GM06990 (cell line): Measurements from ENCODE around the gene FFAR1.

Source experiments
- DNase-seq: peaks from one replicate; pipeline ENCODE4 v3.0.0-alpha.2; 2011; ENCODE audit not compliant: insufficient read length; ENCODE audit errors: extremely low read depth
- H3K27me3 ChIP-seq: replicated peaks from 2 replicates; pipeline ENCODE4 v1.6.0; 2011; ENCODE audit warnings: low read length; ENCODE audit not compliant: control insufficient read depth, insufficient read depth
- H3K36me3 ChIP-seq: 2 replicates; pipeline ENCODE4 v1.5.1; 2011; ENCODE audit warnings: low read length; ENCODE audit not compliant: control insufficient read depth, insufficient read depth
- H3K4me3 ChIP-seq: replicated peaks from 2 replicates; pipeline ENCODE4 v1.5.1; 2011; ENCODE audit warnings: low read depth, mild to moderate bottlenecking, control low read depth, low read length
- TF ChIP-seq, protein P1 (sequence below): IDR thresholded peaks from 2 replicates; pipeline ENCODE4 v1.5.1; 2011; ENCODE audit warnings: low read length, control low read depth, mild to moderate bottlenecking, inconsistent platforms; ENCODE audit not compliant: insufficient read depth, poor library complexity, severe bottlenecking

The FFAR1 gene

DNA sequence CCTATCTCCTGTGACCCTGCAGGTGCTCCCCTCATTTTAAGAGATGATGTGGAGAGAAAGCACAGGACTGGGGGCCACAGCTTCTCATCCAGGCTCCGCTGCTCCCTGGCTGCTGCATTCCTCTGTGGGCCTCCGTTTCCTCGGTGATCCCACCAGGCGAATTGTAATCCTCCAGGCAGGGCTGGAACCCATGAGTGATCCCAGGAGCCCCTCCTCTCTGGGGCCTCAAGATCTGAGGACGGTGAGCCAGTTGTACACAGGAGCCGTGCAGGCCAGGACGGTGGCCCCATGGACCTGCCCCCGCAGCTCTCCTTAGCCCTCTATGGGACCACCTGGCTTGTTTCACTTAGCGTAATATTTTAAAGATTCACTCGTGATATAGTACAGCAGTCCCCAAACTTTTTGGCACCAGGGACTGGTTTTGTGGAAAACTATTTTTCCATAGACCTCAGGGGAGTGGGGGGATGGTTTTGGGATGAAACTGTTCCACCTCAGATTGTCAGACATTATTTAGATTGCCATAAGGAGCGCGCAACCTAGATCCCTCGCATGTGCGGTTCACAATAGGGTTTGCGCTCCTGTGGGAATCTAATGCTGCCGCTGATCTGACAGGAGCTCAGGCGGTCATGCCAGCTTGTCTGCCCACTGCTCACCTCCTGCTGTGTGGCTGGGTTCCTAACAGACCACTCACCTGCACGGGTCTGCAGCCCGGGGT is 16.2 kb downstream of the FFAR1 start:
- Histone ChIP-seq H3K27me3 (no peaks in the 10 kb centered on the region), H3K36me3 (no peaks in the 10 kb centered on the region), H3K4me3 (no peak overlapping the region)
- TF ChIP-seq, protein P1, sequence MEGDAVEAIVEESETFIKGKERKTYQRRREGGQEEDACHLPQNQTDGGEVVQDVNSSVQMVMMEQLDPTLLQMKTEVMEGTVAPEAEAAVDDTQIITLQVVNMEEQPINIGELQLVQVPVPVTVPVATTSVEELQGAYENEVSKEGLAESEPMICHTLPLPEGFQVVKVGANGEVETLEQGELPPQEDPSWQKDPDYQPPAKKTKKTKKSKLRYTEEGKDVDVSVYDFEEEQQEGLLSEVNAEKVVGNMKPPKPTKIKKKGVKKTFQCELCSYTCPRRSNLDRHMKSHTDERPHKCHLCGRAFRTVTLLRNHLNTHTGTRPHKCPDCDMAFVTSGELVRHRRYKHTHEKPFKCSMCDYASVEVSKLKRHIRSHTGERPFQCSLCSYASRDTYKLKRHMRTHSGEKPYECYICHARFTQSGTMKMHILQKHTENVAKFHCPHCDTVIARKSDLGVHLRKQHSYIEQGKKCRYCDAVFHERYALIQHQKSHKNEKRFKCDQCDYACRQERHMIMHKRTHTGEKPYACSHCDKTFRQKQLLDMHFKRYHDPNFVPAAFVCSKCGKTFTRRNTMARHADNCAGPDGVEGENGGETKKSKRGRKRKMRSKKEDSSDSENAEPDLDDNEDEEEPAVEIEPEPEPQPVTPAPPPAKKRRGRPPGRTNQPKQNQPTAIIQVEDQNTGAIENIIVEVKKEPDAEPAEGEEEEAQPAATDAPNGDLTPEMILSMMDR = no peak
- DNase-seq = no peak

DNA sequence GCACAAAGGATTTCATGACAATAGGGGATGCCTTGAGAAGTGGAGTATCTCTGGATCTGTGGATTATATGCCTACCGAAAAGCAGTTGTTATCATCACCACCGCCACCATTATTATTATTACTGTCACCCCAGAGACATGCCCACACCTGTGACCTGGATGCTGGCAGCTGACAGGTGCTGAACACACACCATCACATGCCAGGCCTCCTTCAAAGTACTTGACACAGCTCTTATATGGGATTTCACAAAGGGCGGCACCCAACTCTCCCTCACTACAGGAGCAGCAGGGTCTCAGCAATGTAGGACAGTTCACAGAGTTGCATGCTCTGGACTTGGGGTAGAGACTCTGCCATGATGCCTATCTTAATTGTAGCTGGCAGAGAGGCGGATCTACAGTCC is 17.6 kb downstream of the FFAR1 start:
- no peak for DNase-seq

DNA sequence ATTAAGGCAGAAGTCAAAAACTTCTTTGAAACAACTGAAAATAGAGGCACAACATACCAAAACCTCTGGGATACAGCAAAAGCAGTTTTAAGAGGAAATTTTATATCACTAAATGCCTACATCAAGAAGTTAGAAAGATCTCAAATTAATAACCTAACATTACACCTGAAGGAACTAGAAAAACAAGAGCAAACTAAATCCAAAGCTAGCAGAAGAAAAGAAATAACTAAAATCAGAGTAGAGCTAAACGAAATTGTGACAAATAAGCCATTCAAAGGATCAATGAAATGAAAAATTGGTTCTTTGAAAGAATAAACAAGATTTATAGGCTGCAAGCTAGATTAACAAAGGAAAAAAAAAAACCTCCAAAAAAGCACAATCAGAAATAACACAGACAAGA is 20.7 kb downstream of the FFAR1 start:
- no peak for DNase-seq
- TF ChIP-seq, protein P1 = no peak
- Histone ChIP-seq H3K27me3 (no peaks in the 10 kb centered on the region), H3K4me3 (no peak overlapping the region), H3K36me3 (no peaks in the 10 kb centered on the region)

More for the DNA sequence above, 17.6 kb downstream of the FFAR1 start:
- H3K36me3 ChIP-seq = no peaks in the 10 kb centered on the region
- TF ChIP-seq, protein P1 = no peak
- H3K27me3 ChIP-seq = no peaks in the 10 kb centered on the region
- H3K4me3 ChIP-seq = no peak overlapping the region

DNA sequence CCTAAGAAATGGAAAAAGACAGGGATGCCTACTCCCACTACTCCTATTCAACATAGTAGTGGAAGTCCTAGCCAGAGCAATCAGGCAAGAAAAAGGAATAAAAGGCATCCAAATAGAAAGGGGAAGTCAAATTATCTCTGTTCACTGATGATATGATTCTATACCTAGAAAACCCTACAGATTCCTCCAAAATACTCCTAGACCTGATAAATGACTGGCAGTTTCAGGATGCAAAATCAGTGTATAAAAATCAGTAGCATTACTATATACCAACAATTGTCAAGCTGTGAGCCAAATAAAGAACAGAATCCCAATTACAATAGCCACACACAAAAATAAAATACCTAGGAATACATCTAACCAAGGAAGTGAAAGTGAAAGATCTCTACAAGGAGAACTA is 21.8 kb downstream of the FFAR1 start:
- no peak overlapping the region for H3K4me3 ChIP-seq
- H3K36me3 ChIP-seq = no peaks in the 10 kb centered on the region
- TF ChIP-seq, protein P1 = no peak
- no peak for DNase-seq
- no peaks in the 10 kb centered on the region for H3K27me3 ChIP-seq

DNA sequence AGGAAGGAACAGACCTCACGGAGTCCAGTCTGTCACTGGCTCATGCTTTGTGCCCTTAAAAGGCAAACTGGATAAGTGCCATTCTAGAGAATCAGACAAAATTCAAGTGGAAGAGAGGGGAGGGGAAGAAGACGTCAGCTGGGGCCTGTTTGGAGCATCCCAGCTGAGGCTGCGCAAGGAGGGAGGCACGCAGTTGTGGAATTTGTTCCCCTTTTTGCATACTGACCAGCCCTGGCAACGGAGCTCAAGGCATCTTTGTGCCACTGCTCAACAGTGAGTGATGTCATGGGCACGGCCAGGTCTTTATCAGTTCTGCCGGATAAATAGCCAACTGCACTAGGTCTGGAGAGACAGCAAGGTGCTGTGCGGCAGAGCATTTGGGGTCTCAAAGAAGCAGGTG is 23.0 kb downstream of the FFAR1 start, which contains the start of gene GPR42:
Gene GPR42, plus strand, starts transcription at position 347 of the 400 bp plus-strand sequence. CDS start 292 bp downstream, outside the sequence.
- no peaks in the 10 kb centered on the region for H3K27me3 ChIP-seq
- H3K4me3 ChIP-seq = no peak within 1 kb of the TSS
- H3K36me3 ChIP-seq = no peaks in the 10 kb centered on the region
- DNase-seq = no peak
- TF ChIP-seq, protein P1 = no peak
